Right ventricle myocardium inferior (tissue), 1 donor: ENCODE results near the gene GOLPH3. TPM values are rescaled to one million over a fixed set of nuclear protein-coding genes. Genes with fewer than 3 reads are reported as not detected.
"Not testable (repeated sequence)": the region's sequence is repeated elsewhere in the genome, so short reads cannot be mapped to it uniquely, and the experiment has no call there.

ENCODE experiments used
- ATAC-seq: fragments of 200-7000 bp; cut with Tn5 transposase; one replicate; pipeline ENCODE4 v1.9.1; 2020; ENCODE audit warnings: mild to moderate bottlenecking, moderate library complexity
- DNase-seq: peaks from one replicate; pipeline ENCODE4 v3.0.0; 2021; ENCODE audit errors: missing footprints
- intact Hi-C: fragments of 100-400 bp; cut with DNase I; formaldehyde crosslinking; loops from one replicate; pipeline ENCODE4 v1.11.0; 2022
- total RNA-seq: library from RNA; stranded (reverse); fragmentation: NEBNext Ultra II Directional; extraction: Animal tissue kit (Norgen Biotek cat#: 25700); gene quantifications from one replicate; pipeline ENCODE4 v1.2.1, GENCODE V29; 2021
- donor health status: DM: no; HTN: yes; CAD: no; lungs with severe emphysema.

GOLPH3 gene
- total RNA-seq, 1 donor from 2014 or later = 42.3 TPM

DNA sequence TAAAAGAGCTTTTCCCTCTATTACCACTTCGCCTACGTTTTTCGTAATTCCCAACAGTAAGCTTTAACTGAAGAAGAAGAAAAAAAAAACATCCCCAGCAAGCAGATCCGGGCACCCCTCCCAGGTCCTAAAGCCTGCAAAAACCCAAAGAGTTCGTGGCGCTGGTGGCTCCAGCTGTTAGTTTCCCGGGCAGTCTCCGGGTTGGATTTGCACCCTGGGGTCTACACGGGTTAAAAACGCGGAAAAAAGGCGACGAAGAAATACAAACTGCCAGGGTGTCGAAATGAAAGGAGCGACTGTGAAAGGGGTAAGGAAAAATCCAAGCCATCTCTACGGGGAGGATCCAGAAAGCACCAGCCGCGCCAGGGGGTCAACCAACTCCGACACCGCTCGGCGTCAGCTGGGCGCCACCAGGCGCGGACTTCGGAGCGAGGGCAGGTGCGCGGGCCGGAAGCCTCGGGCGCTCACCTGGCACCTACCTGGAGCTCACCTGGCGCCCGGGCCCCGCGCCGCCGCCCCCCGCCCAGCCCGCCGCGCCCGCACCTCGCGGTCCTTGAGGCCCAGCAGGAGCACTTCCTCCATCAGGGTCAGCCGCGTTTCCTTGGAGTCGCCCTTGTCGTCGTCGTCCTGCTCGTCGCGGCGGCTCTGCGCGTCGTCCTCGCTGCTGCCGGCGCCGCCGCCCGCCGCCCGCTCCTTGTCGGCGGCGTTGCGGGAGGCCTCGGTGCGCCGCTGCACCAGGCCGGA, 680 bp downstream of the GOLPH3 start:
- intact Hi-C loops = loop anchor here (1.0 to 5.0 kb wide), 2 partner anchors 46 to 59 kb away; no protein-coding TSS in a partner anchor
- ATAC-seq (peak; percentile 35), DNase-seq (peak; percentile 79)

DNA sequence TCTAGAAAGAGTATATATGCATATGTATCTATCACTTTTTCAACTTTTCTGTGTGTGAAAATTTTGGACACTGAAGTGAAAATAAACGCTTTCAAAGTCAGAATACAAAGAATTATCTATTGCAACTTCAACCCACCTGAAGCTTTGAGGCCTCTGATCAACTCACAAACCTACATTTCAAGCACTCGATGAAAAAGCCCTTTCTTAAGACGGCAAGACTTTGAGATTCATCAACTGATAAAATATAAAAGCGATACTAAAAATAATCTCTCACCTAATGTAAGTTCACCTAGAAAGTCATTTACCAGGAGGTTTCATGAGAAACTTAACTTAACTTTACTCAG, 1.2 kb downstream of the GOLPH3 start:
- ATAC-seq (no peak), DNase-seq (no peak)
- intact Hi-C loops = loop anchor here (5.0 kb wide), 1 partner anchor 46 kb away; no protein-coding TSS in a partner anchor

DNA sequence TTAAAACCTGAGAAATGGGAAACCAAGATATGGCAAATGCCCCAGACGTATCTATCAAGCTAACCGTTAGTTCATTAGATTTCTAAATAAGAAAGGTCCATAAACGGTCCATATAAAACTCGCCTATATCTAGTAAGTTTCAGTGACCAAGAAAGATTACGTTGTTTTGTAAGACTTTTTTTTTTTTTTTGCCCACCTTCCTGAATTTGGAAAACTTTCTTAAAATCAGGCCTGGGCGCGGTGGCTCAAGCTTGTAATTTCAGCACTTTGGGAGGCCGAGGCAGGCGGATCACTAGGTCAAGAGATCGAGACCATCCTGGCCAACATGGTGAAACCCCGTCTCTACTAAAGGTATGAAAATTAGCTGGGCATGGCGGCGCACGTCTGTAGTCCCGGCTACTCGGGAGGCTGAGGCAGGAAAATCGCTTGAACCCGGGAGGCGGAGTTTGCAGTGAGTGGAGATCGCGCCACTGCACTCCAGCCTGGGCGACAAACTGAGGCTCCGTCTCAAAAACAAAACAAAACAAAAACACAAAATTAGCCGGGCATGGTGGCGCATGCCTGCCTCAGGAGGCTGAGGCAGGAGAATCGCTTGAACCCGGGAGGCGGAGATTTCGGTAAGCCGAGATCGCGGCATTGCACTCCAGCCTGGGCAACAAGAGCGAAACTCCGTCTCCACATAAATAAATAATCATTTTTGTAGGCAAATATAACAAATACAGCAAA, 1.8 kb downstream of the GOLPH3 start:
- intact Hi-C loops = loop anchor here (5.0 kb wide), 1 partner anchor 45 kb away; no protein-coding TSS in a partner anchor

DNA sequence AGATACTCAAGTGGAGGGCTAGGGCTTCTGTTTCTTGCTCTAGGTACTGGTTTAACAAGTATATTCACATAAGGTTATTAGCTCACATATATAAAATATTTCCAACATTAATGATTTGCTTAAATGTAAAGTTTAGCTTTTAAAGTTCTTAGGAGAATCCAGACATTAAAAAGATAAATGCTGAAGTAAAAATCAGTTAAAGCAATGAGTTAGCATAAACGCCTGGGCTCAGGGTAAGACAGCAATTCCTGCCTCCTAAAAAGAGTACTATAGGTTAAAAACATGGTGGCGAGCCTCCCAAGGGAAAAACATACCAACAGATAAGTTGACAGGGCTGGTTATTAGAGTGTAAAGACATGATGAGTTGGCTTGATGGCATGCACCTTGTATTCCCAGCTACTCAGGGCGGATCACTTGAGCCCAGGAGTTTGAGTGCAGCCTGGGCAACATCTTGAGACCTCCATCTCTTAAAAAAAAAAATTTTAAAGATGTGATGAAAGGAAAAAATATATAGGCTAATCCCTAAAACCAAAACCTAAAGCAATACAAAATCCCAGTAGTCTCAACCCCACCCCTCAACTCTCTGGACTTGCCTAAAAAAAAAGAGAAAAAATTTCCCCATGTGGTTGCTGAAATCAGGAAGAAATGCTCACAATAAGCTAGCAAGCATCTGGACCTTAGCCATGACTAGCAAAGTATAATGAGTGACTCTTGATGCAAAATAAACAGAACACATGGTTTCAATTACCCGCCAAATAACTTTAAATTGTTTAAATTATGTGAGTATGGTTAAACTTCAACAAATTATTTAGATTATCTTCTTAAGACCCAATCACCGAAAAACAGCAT, 3.6 kb downstream of the GOLPH3 start:
- ATAC-seq = no peak
- DNase-seq = no peak
- intact Hi-C loops = loop anchor here (5.0 kb wide), 1 partner anchor 43 kb away; no protein-coding TSS in a partner anchor

More for the DNA sequence above, 1.8 kb downstream of the GOLPH3 start:
- not testable (repeated sequence) for DNase-seq, ATAC-seq

DNA sequence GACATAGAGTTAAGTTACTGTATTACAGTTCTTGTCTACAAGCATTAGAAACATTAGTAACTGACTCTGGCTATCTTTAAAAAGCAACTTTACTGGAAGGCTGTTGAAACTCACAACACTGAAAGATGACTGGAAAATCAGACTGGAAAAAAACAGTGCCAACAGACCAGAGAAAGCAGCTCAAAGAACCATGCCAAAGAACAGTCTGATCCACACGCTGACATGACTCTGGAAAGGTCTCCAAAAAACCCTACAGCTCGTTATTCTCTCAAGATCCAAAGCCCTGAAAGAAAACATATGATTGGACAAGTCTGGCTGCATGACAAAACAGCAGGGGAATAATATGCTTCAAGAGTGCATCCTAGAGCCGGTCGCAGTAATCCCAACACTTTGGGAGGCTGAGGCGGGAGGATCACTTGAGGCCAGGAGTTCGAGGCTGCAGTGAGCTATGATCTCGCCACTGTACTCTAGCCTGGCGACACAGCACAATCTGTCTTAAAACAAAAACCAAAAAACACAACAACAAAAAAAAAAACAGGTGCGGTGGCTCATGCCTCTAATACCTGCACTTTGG, 5.6 kb downstream of the GOLPH3 start:
- DNase-seq (no peak), ATAC-seq (peak; percentile 75)
- intact Hi-C loops = no loop called here

DNA sequence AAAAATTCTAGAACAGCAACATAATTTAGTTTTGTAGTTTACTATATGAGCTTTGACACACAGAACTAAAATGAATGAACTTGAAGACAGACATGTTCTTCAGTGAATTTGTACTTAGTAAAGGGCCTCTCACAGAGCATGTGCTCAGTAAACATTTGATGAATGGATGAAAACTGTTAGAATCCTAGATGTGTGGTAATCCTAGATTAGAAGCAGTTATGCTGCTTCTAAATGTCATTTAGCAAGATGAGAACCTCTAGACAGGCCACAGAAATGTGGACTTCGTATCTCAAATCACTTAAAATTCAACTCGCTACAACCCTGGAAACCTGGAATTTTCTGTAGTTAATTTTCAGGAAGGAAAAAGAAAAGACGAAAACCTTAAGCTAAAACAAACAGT, 8.5 kb downstream of the GOLPH3 start:
- intact Hi-C loops = no loop called here
- ATAC-seq = no peak
- no peak for DNase-seq

DNA sequence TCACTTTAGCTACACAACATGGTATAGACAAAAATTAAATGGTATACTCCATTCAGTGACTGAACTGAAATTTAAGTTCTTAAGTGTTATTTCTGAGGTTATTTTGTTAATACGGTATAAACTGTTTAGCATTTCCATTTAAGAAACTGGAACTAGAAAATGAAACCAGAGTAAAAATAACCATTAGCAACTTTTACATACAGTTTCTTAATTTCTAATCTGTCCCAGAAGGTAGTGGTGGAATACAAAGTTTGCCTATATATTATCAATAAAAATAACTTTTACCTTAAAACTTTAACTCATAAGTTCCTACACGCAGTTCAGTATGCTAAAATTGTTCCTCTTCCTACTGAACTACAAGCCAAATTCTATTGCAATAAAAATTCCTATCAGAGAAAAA, 10.3 kb downstream of the GOLPH3 start:
- ATAC-seq = no peak
- intact Hi-C loops = no loop called here

DNA sequence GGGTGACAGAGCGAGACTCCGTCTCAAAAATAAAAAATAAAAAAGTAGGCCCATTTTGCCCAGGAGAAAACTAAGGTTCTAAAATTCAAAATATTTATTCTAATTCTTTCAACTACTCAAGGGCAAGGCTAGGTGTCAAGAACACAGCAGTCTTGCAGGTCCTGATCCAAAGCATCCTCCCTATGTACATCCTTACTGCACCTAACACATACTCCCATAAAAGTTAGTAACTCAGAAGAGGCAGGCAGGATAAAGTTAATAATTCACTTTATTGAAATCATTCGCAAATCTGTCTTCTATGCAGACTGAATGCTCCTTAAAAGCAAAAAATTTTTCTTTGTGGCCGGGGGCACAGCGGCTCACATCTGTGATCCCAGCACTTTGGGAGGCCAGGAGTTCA, 11.1 kb downstream of the GOLPH3 start:
- no peak for DNase-seq
- ATAC-seq = no peak
- intact Hi-C loops = no loop called here

More for the DNA sequence above, 10.3 kb downstream of the GOLPH3 start:
- no peak for DNase-seq

DNA sequence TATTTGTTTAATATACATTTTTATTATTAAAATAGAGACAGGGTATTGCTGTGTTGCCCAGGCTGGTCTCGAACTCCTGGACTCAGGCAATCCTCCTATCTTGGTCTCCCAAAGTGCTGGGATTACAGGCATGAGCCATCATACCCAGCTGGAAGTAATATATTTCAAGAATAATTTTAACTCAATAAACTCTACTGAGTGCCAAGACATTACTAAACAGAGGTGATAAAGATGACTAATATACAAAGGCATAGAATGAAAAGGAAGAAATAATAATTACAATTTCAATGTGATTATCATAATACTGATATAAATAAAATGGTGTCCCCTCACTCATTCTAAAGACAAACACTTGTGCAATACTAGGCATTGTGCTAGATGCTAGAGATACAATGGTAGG, 13.9 kb downstream of the GOLPH3 start:
- intact Hi-C loops = no loop called here
- ATAC-seq (no peak), DNase-seq (no peak)

DNA sequence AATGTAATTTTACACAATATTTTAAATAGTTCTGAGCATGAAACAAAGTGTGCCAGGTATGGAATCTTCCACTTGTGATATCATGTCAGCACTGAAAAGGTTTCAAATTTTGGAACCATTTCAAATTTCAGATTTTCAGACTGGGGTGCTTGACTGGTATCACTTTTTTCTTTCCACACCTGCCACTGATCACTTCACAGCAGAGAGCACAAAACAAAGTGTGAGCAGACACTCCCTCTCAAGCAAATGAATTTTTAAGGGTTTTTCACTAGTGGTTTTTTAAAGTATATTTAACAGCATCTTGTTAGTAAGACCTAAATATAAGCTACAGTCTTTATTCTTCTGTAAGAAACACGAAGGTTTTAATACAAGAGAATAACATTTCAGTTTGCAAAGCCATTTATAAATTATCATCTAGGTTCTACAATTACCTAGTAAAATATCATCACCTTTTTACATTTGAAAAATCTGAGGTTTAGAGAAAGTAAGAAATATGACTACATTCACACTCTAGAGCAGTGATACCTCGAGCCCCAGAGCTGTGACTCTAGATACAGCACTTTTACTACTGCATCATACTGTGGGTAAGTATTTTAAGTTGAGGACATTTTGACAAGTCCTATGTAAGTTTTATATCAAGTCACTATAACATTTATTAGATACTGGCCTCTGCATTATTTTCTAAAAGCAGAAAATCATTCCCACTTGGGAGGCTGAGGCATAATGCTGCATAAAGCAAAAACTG, 14.6 kb downstream of the GOLPH3 start:
- DNase-seq (no peak), ATAC-seq (no peak)
- intact Hi-C loops = no loop called here

DNA sequence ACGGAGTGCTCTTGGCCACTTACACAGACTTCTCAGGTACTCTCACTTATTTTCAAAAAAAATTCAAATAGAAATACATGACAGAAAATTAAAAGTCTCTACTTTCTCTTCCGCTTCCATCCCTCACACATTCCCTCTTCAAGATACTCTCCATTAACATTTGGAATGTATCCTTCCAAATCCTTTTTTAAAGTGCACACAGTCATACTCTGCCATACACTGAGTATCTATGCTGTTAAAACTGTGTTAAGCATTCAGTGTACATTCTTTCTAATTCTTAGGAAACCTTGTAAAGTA, 15.5 kb downstream of the GOLPH3 start:
- ATAC-seq (no peak), DNase-seq (no peak)
- intact Hi-C loops = no loop called here

DNA sequence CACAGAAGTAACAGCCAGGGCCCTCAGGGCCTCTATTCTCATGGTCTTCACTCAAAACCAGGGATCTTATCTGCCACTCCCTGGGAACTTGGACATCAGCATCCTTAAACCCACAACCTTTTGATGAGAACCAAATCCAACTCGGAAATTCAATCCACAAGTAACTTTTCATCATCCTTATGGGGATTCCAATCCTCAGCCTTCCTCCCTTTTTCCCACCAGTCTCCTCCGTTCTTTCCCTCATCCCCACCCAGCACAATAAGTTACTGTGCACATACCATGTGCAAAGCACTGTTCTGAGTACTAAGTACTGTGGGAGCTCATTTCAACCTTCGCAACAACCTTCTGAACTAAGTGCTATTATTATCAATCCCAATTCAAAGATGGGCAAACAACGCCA, 17.0 kb downstream of the GOLPH3 start:
- DNase-seq (no peak), ATAC-seq (no peak)
- intact Hi-C loops = no loop called here

DNA sequence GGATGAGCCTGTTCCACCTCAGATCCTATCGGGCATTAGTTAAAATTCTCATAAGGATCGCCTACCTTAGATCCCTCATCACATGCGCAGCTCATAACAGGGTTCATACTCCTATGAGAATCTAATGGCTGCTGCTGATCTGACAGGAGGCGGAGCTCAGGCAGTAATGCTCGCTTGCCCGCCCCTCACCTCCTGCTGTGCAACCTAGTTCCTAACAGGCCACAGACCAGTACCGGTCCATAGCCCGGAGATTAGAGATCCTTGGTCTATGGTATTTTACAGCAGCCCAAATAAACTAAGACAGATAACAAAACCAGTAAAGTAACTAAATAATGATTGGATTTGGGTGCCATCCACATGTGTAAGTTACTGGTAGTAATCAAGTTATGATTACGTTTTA, 17.5 kb downstream of the GOLPH3 start:
- DNase-seq (no peak), ATAC-seq (no peak)
- intact Hi-C loops = no loop called here

DNA sequence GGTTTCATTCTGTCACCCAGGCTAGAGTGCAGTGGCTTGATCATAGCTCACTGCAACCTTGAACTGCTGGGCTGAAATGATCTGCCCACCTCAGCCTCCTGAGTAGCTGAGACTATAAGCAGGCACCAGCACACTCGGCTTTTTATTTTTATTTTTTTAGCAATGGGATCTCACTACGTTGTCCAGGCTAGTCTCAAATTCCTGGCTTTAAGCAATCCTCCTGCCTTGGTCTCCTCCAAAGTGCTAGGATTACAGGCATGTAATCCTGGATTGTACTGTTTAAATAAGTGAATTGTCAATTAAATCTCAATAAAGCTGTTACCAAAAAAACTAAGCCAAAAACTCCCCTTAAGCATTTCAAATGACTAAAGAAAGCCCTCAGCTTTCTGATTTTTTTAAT, 18.9 kb downstream of the GOLPH3 start:
- DNase-seq (no peak), ATAC-seq (no peak)
- intact Hi-C loops = no loop called here

DNA sequence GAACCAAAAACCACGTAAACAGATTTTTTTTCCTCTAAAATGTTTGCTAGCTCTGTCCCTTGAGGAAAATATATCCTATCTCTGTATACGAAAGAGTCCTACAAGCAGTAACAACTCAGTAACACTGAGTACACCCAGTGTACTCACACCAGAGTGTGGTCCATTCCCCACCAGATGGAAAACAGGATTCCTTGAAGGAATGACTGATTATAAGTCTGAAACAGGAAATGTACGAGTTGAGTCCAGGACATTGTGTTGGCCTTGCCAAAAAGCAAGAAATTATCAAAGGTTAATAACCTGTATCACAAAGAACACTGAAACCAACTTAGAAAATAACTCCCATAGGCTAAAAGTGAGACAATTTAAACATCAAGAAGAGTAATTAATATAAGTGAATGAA, 20.4 kb downstream of the GOLPH3 start:
- intact Hi-C loops = no loop called here
- ATAC-seq (peak; percentile 63), DNase-seq (no peak)

DNA sequence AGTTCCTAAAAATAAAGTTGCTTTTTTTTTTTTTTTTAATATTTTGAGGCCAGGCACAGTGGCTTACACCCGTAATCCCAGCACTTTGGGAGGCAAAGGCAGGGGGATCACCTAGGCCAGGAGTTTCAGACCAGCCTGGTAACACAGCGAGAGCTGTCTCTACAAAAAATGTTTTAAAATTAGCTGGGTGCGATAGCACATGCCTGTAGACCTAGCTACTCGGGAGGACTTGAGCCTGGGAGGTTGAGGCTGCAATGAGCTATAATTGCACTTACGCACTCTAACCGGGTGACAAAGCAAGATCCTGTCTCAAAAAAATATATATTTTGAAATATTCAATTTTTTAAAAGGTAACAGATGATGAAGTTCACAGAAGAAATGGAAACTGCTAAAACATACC, 22.9 kb downstream of the GOLPH3 start:
- ATAC-seq (no peak), DNase-seq (no peak)
- intact Hi-C loops = no loop called here

DNA sequence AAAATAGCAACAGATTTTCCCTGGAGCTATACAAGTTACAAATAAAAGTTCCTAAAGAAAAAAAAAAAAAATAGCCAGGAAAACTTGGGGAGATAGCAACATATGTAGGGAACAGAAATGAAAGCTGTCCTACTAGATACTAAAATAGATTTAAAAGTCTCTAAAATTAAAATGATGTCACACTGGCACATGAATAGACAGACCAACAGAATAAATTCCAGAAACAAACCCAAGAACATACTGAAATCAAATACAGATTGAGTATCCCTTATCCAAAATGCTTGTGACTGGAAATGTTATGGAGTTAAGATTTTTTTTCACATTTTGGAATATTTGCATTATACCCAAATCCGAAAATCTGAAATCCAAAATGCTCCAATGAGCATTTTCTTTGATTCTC, 23.8 kb downstream of the GOLPH3 start:
- intact Hi-C loops = no loop called here
- ATAC-seq (no peak), DNase-seq (no peak)

DNA sequence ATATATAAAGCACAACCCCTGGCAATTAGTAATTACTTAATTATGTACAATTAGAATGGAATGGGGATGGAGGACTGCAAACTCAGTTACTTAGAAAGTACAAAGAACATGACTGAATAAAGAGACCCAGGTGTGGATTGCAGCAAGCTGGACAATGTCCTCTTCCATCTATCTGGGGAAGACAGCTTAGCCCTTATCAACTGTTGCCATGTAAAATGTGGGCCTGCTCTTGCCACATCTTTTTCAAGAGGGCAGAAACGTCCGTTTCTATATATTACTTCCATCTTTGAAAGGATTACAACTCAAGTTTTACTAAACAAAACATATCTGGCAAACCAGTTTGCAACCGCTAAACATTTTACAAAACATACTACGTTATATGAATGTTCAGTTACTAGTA, 26.2 kb downstream of the GOLPH3 start:
- DNase-seq (no peak), ATAC-seq (no peak)
- intact Hi-C loops = no loop called here

DNA sequence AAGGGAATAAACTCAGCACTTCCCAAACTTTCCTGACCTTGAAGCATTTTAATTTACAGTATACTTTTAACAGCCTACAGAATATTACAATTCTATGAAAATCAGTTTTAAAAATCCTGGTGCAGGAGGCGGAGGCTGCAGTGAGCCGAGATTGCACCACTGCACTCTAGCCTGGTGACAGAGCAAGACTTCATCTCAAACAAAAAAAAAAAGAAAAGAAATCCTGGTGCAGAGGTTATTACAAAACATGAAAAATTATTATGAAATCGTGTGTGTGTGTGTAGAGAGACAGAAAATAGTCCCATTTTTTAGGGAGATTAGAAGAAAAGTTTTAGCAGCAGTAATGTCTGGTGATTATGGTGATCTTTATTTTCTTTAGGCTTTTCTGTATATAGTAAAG, 26.9 kb downstream of the GOLPH3 start:
- no peak for DNase-seq
- ATAC-seq = peak; percentile 36
- intact Hi-C loops = no loop called here
